Keratinocyte (primary cell): ENCODE results near the gene ZNF831. TPM values are rescaled to one million over a fixed set of nuclear protein-coding genes. Genes with fewer than 3 reads are reported as not detected.

ENCODE experiments used
- DNase-seq: peaks from one replicate; pipeline ENCODE4 v3.0.0-alpha.2; 2011; ENCODE audit warnings: low read depth, missing footprints, low spot score
- FAIRE-seq: peaks from 2 replicates; lab custom pipeline; 2011; peaks lifted over from hg19 to GRCh38; lab: Jason Lieb, UNC
- H2AFZ ChIP-seq: 2 replicates; pipeline ENCODE4 v1.6.0; 2012; ENCODE audit warnings: low read length, control low read depth, inconsistent platforms; ENCODE audit not compliant: control insufficient read depth
- H3K27ac ChIP-seq: 2 replicates; pipeline ENCODE4 v1.5.1; 2011; ENCODE audit warnings: low read length; ENCODE audit not compliant: control insufficient read depth, insufficient read depth
- H3K27me3 ChIP-seq: 3 replicates; pipeline ENCODE4 v1.6.0; 2011; ENCODE audit warnings: low read length; ENCODE audit not compliant: control insufficient read depth, insufficient read depth; ENCODE audit errors: extremely low read depth
- H3K36me3 ChIP-seq, 2 experiments: 2 replicates in 1 of 2; 3 replicates in 1 of 2; pipeline ENCODE4 v1.5.1; 2011; ENCODE audit warnings: low read length in 2 of 2, mild to moderate bottlenecking in 1 of 2; ENCODE audit not compliant: control insufficient read depth in 2 of 2, insufficient read depth in 2 of 2; ENCODE audit errors: extremely low read depth in 1 of 2
- H3K4me1 ChIP-seq: 3 replicates; pipeline ENCODE4 v1.5.1; 2011; ENCODE audit warnings: low read length; ENCODE audit not compliant: control insufficient read depth, insufficient read depth; ENCODE audit errors: extremely low read depth
- H3K4me2 ChIP-seq: 3 replicates; pipeline ENCODE4 v1.6.0; 2011; ENCODE audit warnings: low read depth, low read length; ENCODE audit not compliant: control insufficient read depth, insufficient read depth; ENCODE audit errors: extremely low read depth
- H3K4me3 ChIP-seq, 3 experiments: fragments of 200-600 bp in 1 of 3; sonication (generic) in 1 of 3; 2 replicates in 2 of 3; 3 replicates in 1 of 3; pipeline ENCODE4 v1.5.1; 2011 to 2016; ENCODE audit warnings: low read length in 3 of 3, mild to moderate bottlenecking in 3 of 3, control low read depth in 2 of 3, inconsistent platforms in 1 of 3, low read depth in 1 of 3, mixed read lengths in 1 of 3, mixed run types in 1 of 3, moderate library complexity in 1 of 3; ENCODE audit not compliant: control insufficient read depth in 2 of 3, insufficient read depth in 2 of 3; ENCODE audit errors: extremely low read depth in 1 of 3
- H3K79me2 ChIP-seq: 2 replicates; pipeline ENCODE4 v1.6.0; 2012; ENCODE audit warnings: low read length; ENCODE audit not compliant: control insufficient read depth, insufficient read depth
- H3K9ac ChIP-seq: 3 replicates; pipeline ENCODE4 v1.6.0; 2011; ENCODE audit warnings: low read length; ENCODE audit not compliant: control insufficient read depth, insufficient read depth; ENCODE audit errors: extremely low read depth
- H3K9me1 ChIP-seq: 3 replicates; pipeline ENCODE4 v1.6.0; 2011; ENCODE audit warnings: low read length; ENCODE audit not compliant: control insufficient read depth, insufficient read depth; ENCODE audit errors: extremely low read depth
- H3K9me3 ChIP-seq: 2 replicates; pipeline ENCODE4 v1.5.1; 2012; ENCODE audit warnings: low read depth, low read length; ENCODE audit not compliant: control insufficient read depth
- H4K20me1 ChIP-seq: 3 replicates; pipeline ENCODE4 v1.6.0; 2011; ENCODE audit warnings: low read length; ENCODE audit not compliant: control insufficient read depth, insufficient read depth; ENCODE audit errors: extremely low read depth
- EZH2 ChIP-seq: IDR thresholded peaks from one replicate; pipeline ENCODE4 v1.6.1; 2012; ENCODE audit warnings: inconsistent platforms, mild to moderate bottlenecking, low read length, moderate library complexity
- dilution Hi-C: fragments of 300-500 bp; cut with MboI; formaldehyde crosslinking; loops from one replicate; pipeline ENCODE4 v1.7.0; 2020; ENCODE audit warnings: low sequenced_read_pairs; ENCODE audit not compliant: extremely low pct_ligation_motif_present
- polyA plus RNA-seq, 5 experiments: library from polyadenylated mRNA; depleted of rRNA in 3 of 5; stranded (reverse) in 3 of 5; stranded (forward) in 1 of 5; unstranded in 1 of 5; fragments of >200 nt; gene quantifications; 1 replicate in 1 of 5; 2 replicates in 3 of 5; 3 replicates in 1 of 5; pipeline versions ENCODE4 v1.2.1 to v1.2.3, GENCODE V29; 2011 to 2012; ENCODE audit warnings: missing spikeins in 2 of 5, low read depth in 1 of 5, low replicate concordance in 1 of 5
- TF ChIP-seq, protein P1 (sequence below), 3 experiments: IDR thresholded peaks in 1 of 3; conservative IDR thresholded peaks in 1 of 3; optimal IDR thresholded peaks in 1 of 3; 2 replicates in 2 of 3; 3 replicates in 1 of 3; pipeline versions ENCODE3 to v1.5.1; 2011; ENCODE audit warnings: low read length in 3 of 3, mild to moderate bottlenecking in 3 of 3, moderate library complexity in 2 of 3, control low read depth in 1 of 3, inconsistent platforms in 1 of 3; ENCODE audit not compliant: insufficient read depth in 2 of 3; ENCODE audit errors: extremely low read depth in 1 of 3

The ZNF831 gene
- polyA plus RNA-seq, 1 donor (not counting 4 experiments of a cell fraction or from before 2014, with no cell fraction given), result not detected

DNA sequence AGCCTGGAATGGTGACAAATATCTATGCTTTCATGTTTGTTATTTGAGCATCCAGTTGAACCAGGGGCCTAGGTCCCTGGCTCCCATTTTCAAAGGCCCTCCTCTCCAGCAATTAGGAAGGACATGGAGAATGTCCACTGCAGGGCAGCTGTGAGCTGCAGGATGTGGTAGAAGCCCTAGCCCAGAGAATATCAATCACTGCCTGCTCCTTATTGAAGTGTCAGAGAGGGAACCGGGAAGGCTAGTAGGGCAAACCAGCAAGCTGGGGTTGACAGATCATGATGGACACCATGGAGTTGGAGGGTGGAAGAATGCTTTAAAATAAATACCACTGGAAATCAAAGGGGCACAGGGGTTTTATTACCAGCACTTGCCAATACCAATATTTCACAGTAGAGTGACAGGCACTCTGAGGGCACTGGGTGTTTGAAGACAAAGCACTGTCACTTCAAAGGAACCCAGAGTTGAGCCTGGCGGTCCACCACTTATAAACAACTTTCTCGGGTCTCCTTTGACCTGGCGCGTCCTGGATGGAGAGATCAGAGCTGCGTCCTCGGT is 47.7 kb downstream of the ZNF831 start:
- TF ChIP-seq, protein P1, sequence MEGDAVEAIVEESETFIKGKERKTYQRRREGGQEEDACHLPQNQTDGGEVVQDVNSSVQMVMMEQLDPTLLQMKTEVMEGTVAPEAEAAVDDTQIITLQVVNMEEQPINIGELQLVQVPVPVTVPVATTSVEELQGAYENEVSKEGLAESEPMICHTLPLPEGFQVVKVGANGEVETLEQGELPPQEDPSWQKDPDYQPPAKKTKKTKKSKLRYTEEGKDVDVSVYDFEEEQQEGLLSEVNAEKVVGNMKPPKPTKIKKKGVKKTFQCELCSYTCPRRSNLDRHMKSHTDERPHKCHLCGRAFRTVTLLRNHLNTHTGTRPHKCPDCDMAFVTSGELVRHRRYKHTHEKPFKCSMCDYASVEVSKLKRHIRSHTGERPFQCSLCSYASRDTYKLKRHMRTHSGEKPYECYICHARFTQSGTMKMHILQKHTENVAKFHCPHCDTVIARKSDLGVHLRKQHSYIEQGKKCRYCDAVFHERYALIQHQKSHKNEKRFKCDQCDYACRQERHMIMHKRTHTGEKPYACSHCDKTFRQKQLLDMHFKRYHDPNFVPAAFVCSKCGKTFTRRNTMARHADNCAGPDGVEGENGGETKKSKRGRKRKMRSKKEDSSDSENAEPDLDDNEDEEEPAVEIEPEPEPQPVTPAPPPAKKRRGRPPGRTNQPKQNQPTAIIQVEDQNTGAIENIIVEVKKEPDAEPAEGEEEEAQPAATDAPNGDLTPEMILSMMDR (optimal IDR thresholded peaks at IDR 0.05 in 1 of 3, IDR thresholded peaks at IDR 0.05 in 1 of 3, conservative IDR thresholded peaks at IDR 0.05 in 1 of 3; ENCODE audit: extremely low read depth in 1 of 3, insufficient read depth in 2 of 3, low read length in 3 of 3), result no peak
- TF ChIP-seq EZH2, result no peak
- no peaks in the 10 kb centered on the region for H3K9me1 ChIP-seq
- H3K27ac ChIP-seq, result no peak overlapping the region
- no peaks in the 10 kb centered on the region for H3K9me3 ChIP-seq
- no peaks in the 10 kb centered on the region for H4K20me1 ChIP-seq
- H3K9ac ChIP-seq, result no peak overlapping the region
- DNase-seq (no peak), FAIRE-seq (no peak)
- no peaks in the 10 kb centered on the region for H3K79me2 ChIP-seq
- H3K4me1 ChIP-seq, result no peaks in the 10 kb centered on the region
- H3K27me3 ChIP-seq, result peaks cover 4% of the 10 kb centered on the region
- no peak overlapping the region for H2AFZ ChIP-seq
- dilution Hi-C loops, result loop anchor here (25.0 kb wide), 1 partner anchor 349 kb away; the partner anchor contains the start of genes GNAS and GNAS-AS1
- no peaks in the 10 kb centered on the region for H3K36me3 ChIP-seq
- no peak overlapping the region for H3K4me2 ChIP-seq
- H3K4me3 ChIP-seq, result no peak overlapping the region

DNA sequence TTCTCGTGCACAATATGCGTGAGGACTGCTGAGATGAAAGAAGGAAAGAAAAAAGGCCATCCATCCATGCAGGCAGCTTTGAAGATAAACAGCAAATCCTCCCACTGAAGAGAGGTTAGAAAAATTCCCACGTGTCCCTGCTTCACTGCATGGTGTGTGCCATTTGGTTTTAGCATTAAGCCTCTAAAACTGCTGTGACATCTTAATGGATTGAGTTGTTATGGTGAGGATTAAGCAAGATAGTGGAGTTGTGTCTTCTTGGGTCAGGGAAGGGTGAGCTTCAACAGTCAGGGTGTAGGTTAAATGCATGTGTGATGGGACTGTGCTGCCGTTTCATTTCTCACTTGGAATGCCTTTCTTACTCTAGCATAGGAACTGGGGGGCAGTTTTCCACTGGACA is 50.5 kb downstream of the ZNF831 start:
- no peak overlapping the region for H2AFZ ChIP-seq
- no peak for TF ChIP-seq EZH2
- TF ChIP-seq, protein P1 (optimal IDR thresholded peaks at IDR 0.05 in 1 of 3, IDR thresholded peaks at IDR 0.05 in 1 of 3, conservative IDR thresholded peaks at IDR 0.05 in 1 of 3; ENCODE audit: extremely low read depth in 1 of 3, insufficient read depth in 2 of 3, low read length in 3 of 3), result no peak
- no peaks in the 10 kb centered on the region for H3K27me3 ChIP-seq
- no peaks in the 10 kb centered on the region for H3K79me2 ChIP-seq
- FAIRE-seq (no peak), DNase-seq (no peak)
- no peaks in the 10 kb centered on the region for H4K20me1 ChIP-seq
- H3K9me3 ChIP-seq, result no peaks in the 10 kb centered on the region
- no peaks in the 10 kb centered on the region for H3K36me3 ChIP-seq
- no peaks in the 10 kb centered on the region for H3K4me1 ChIP-seq
- no peaks in the 10 kb centered on the region for H3K9me1 ChIP-seq
- no peak overlapping the region for H3K4me3 ChIP-seq
- no peak overlapping the region for H3K9ac ChIP-seq
- H3K27ac ChIP-seq, result no peak overlapping the region
- dilution Hi-C loops, result loop anchor here (25.0 kb wide), 1 partner anchor 352 kb away; the partner anchor contains the start of genes GNAS and GNAS-AS1
- no peak overlapping the region for H3K4me2 ChIP-seq
